Measurements from ENCODE around the gene KLK2. TPM values are rescaled to one million over a fixed set of nuclear protein-coding genes. Genes with fewer than 3 reads are reported as not detected.

Gene KLK2
- total RNA-seq: not detected

GRCh38 chr19:50873056-50873455, at the start of gene KLK2:
Gene KLK2, plus strand, starts transcription at chr19:50873439. Its CDS starts 35 bp downstream, at chr19:50873474.
- no peak for TF ChIP-seq CTCF (IDR thresholded peaks at IDR 0.05)
- DNase-seq (ENCODE audit: low spot score) (no peak), ATAC-seq (ENCODE audit: low FRiP score) (no peak)

GRCh38 chr19:50826492-50827240, 46.6 kb upstream of the KLK2 start:
- ATAC-seq (ENCODE audit: low FRiP score) (no peak), DNase-seq (ENCODE audit: low spot score) (no peak)
- TF ChIP-seq CTCF (IDR thresholded peaks at IDR 0.05): no peak

- TF ChIP-seq CTCF (IDR thresholded peaks at IDR 0.05): no peak
- DNase-seq (ENCODE audit: low spot score) (no peak), ATAC-seq (ENCODE audit: low FRiP score) (no peak)
These were observed 45.8 kb upstream of the KLK2 start for GRCh38 chr19:50827476-50827875.

GRCh38 chr19:50829801-50830200, 43.4 kb upstream of the KLK2 start:
- no peak for ATAC-seq (ENCODE audit: low FRiP score)
- no peak for DNase-seq (ENCODE audit: low spot score)

GRCh38 chr19:50830266-50831025, 42.8 kb upstream of the KLK2 start:
- no peak for DNase-seq (ENCODE audit: low spot score)
- TF ChIP-seq CTCF (IDR thresholded peaks at IDR 0.05): no peak
- ATAC-seq (ENCODE audit: low FRiP score): no peak

More at GRCh38 chr19:50829801-50830200, 43.4 kb upstream of the KLK2 start:
- no peak for TF ChIP-seq CTCF (IDR thresholded peaks at IDR 0.05)

- no peak for ATAC-seq (ENCODE audit: low FRiP score)
- no peak for TF ChIP-seq CTCF (IDR thresholded peaks at IDR 0.05)
These were observed 42.2 kb upstream of the KLK2 start for GRCh38 chr19:50831026-50831396.

More at GRCh38 chr19:50831026-50831396, 42.2 kb upstream of the KLK2 start:
- DNase-seq (ENCODE audit: low spot score): no peak
